Mesothelial cell of epicardium (in vitro differentiated cells): ENCODE measurements around the gene ONECUT3. TPM values are rescaled to one million over a fixed set of nuclear protein-coding genes. Genes with fewer than 3 reads are reported as not detected.
"Not testable (repeated sequence)": the region's sequence is repeated elsewhere in the genome, so short reads cannot be mapped to it uniquely, and the experiment has no call there.

Experiments
- DNase-seq, 2 experiments: peaks; one replicate each; pipeline ENCODE4 v3.0.0; 2021; ENCODE audit warnings: low spot score in 2 of 2; ENCODE audit not compliant: unreplicated experiment in 2 of 2
- H3K27ac Mint-ChIP-seq: 2 replicates; pipeline ENCODE4 v1.8.0; 2021; ENCODE audit warnings: mixed read lengths
- H3K27me3 Mint-ChIP-seq: 2 replicates; pipeline ENCODE4 v1.8.0; 2021; ENCODE audit warnings: low read depth, mixed read lengths
- H3K36me3 Mint-ChIP-seq: 2 replicates; pipeline ENCODE4 v1.8.0; 2021; ENCODE audit warnings: mixed read lengths
- H3K4me1 Mint-ChIP-seq: 2 replicates; pipeline ENCODE4 v1.8.0; 2021; ENCODE audit warnings: mixed read lengths
- H3K4me3 Mint-ChIP-seq: 2 replicates; pipeline ENCODE4 v1.8.0; 2021; ENCODE audit warnings: mild to moderate bottlenecking, moderate library complexity, mixed read lengths
- H3K9me3 Mint-ChIP-seq: 2 replicates; pipeline ENCODE4 v1.8.0; 2021; ENCODE audit warnings: mixed read lengths
- total RNA-seq: library from RNA; stranded (reverse); gene quantifications from 3 replicates; pipeline ENCODE4 v1.2.1, GENCODE V29; 2021
- TF ChIP-seq, protein P1 (sequence below): fragments of 200-600 bp; sonication (generic); IDR thresholded peaks from one replicate; pipeline ENCODE4 v1.5.0; 2021; ENCODE audit warnings: antibody characterized with exemption; ENCODE audit not compliant: unreplicated experiment

The ONECUT3 gene
- total RNA-seq, 1 donor from 2014 or later: not detected

DNA sequence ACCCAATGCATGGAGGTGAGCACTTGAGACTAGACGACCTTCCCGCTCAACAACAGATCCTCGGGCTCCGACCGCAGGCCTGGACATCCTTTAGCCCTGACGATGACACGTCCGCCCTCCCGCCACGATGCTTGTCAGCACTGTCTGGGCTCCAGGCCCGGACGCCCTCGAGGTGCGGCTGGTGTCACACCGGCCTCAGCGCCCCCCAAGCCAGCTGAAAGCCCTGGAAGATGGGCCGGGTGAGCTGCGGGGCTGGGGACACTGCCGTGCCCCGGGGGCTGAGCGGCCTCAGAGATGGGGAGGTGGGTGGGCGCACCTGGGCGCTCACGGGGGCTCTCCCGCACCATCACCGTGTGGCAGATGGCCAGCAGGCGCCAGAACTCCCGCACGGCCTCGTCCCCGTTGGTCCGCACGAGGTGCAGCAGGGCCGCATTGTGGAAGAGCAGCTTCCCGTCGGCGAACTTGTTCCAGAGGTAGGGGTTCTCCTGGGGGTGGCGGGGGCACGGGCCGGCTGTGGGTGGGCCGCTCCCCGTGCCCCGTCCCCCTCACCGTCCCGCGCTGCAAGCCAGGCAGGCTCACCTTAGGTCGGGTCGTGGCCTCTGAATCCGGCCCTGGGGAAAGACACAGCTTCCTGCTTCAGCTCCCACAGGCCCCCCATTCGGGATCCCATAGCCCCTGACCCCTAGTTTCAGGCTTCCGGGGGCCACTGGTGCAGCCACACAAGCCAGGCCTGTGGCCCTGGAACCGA lies 43.3 kb downstream of the ONECUT3 start:
- H3K9me3 Mint-ChIP-seq: no peaks in the 10 kb centered on the region
- peaks cover 3% of the 10 kb centered on the region for H3K36me3 Mint-ChIP-seq
- peaks cover 25% of the 10 kb centered on the region for H3K27me3 Mint-ChIP-seq
- H3K4me3 Mint-ChIP-seq: no peak overlapping the region
- no peak overlapping the region for H3K27ac Mint-ChIP-seq
- TF ChIP-seq, protein P1, sequence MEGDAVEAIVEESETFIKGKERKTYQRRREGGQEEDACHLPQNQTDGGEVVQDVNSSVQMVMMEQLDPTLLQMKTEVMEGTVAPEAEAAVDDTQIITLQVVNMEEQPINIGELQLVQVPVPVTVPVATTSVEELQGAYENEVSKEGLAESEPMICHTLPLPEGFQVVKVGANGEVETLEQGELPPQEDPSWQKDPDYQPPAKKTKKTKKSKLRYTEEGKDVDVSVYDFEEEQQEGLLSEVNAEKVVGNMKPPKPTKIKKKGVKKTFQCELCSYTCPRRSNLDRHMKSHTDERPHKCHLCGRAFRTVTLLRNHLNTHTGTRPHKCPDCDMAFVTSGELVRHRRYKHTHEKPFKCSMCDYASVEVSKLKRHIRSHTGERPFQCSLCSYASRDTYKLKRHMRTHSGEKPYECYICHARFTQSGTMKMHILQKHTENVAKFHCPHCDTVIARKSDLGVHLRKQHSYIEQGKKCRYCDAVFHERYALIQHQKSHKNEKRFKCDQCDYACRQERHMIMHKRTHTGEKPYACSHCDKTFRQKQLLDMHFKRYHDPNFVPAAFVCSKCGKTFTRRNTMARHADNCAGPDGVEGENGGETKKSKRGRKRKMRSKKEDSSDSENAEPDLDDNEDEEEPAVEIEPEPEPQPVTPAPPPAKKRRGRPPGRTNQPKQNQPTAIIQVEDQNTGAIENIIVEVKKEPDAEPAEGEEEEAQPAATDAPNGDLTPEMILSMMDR: no peak
- no peak for DNase-seq
- H3K4me1 Mint-ChIP-seq: no peaks in the 10 kb centered on the region

DNA sequence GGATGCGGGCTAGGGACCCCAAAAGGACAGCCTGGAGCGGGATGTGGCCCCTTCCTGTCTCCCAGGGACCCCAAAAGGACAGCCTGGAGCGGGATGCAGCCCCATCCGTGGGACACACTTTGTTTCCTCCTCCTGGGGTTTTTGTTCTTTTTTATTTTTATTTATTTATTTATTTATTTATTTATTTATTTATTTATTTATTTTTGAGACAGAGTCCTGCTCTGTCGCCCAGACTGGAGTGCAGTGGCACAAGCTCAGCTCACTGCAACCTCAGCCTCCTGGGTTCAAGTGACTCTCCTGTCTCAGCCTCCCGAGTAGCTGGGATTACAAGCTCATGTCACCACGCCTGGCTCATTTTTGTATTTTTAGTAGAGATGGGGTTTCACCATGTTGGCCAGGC lies 44.0 kb downstream of the ONECUT3 start:
- peaks cover 24% of the 10 kb centered on the region for H3K27me3 Mint-ChIP-seq
- not testable (repeated sequence) for H3K4me3 Mint-ChIP-seq, DNase-seq, H3K27ac Mint-ChIP-seq, H3K36me3 Mint-ChIP-seq, H3K9me3 Mint-ChIP-seq, H3K4me1 Mint-ChIP-seq

DNA sequence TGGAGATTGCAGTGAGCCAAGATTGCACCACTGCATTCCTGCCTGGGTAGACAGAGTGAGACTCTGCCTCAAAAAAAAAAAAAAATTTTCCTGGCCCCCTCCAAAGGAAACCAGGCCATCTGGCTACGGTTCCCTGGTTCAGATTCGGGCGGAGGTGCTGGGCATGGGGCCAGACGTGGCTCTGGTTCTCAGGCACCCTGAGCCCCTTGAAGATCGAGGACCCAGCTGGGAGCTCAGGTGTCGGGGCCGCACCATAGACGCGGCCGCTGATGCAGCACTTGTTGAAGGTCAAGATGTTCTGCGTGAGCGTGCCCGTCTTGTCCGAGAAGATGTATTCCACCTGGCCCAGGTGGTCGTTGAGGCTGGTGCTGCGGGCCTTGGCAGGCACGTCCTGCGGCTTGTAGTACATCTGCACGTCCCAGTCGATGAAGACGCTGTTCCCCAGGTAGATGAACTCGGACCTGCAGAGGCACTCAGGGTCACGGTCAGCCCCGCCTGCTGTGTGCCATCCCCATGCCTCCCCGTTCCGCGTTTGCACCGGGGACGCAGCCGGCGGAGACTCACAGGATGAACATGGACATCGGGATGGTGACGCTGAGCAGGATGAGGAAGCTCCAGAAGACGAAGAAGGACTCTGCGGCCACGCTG lies 46.5 kb downstream of the ONECUT3 start:
- Mint-ChIP-seq H3K27me3 (peaks cover 16% of the 10 kb centered on the region), H3K4me3 (no peak overlapping the region), H3K36me3 (peaks cover 3% of the 10 kb centered on the region), H3K4me1 (no peaks in the 10 kb centered on the region), H3K9me3 (no peaks in the 10 kb centered on the region), H3K27ac (no peak overlapping the region)
- no peak for DNase-seq
- TF ChIP-seq, protein P1: no peak

DNA sequence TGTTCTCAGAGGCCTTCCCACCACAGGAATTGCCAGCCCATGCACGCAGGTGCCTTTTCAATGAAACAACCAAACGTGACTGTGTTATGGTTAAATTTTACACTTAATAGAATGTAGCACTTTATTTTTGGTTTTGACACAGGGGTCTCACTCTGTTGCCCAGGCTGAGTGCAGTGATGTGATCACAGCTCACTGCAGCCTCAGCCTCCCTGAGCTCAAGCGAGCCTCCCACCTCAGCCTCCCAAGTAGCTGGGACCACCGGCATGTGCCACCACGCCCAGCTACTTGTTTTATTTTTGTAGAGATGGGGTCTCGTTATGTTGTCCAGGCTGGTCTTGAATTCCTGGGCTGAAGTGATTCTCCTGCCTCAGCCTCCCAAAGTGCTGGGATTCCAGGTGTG lies 51.6 kb downstream of the ONECUT3 start:
- H3K27ac Mint-ChIP-seq: no peak overlapping the region
- TF ChIP-seq, protein P1: no peak
- H3K4me3 Mint-ChIP-seq: no peak overlapping the region
- peaks cover 4% of the 10 kb centered on the region for H3K27me3 Mint-ChIP-seq
- H3K36me3 Mint-ChIP-seq: peaks cover 3% of the 10 kb centered on the region
- H3K4me1 Mint-ChIP-seq: no peaks in the 10 kb centered on the region
- no peak for DNase-seq
- no peaks in the 10 kb centered on the region for H3K9me3 Mint-ChIP-seq

DNA sequence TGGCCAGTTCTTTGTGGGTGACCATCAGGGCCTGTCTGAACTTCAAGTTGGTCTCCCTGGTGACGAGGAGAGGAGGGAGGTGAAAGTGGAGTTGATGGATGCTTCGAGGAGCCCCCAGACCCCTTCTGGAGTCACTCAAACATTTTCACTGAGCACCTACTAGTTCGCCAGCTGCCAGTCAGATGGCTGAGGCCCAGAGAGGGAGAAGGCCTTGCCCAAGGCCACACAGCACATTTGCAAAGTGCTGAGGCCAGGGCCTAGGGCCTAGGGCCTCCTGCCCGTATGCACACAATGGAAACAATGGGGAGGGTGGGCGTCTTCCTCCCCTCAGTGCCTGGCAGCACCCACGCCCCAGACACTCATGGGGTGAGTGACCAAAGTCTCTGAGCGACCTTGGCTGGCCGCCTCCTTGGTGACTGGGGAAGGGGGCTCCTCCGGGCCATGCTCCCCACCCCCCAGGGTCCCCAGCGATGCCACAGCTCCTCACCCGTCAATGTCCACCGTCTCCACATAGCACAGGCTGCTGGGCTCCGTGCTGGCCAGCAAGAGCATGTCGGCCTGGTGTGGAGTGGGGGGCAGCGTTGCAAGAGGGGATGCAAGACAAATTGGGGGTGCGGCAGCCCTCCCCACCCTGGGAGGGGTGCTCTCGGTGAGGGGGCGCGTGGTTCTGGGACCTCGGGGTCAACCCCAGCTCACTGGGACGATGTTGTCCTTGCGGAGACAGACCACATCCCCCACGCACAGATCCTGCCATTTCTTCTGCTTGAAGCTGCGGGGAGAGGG lies 52.3 kb downstream of the ONECUT3 start:
- Mint-ChIP-seq H3K4me1 (no peaks in the 10 kb centered on the region), H3K27ac (no peak overlapping the region), H3K27me3 (no peaks in the 10 kb centered on the region), H3K4me3 (no peak overlapping the region), H3K36me3 (no peaks in the 10 kb centered on the region), H3K9me3 (no peaks in the 10 kb centered on the region)
- no peak for DNase-seq
- TF ChIP-seq, protein P1: no peak
